ENCODE measurements around the gene NOP10.

DNA sequence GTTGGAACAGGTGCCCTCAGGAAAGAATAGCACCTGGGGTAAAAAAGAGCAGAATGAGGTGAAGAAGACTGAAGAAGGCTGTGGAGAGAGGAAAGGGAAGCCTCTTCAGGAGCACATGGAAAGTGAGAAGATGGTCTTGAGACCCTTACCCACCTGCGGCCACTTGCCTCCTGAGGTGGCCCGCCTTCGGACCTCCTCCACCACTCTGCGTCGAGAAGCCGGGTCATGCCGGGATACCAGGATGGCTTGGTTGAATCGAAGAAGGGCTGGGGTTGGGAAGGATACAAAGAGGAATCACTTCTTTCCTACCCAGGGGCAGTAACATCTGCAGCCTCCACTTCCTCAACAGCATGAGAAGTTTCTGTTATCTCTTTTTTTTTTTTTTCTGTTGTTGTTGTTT is 21.1 kb upstream of the NOP10 start:
- TF ChIP-seq, protein P1, sequence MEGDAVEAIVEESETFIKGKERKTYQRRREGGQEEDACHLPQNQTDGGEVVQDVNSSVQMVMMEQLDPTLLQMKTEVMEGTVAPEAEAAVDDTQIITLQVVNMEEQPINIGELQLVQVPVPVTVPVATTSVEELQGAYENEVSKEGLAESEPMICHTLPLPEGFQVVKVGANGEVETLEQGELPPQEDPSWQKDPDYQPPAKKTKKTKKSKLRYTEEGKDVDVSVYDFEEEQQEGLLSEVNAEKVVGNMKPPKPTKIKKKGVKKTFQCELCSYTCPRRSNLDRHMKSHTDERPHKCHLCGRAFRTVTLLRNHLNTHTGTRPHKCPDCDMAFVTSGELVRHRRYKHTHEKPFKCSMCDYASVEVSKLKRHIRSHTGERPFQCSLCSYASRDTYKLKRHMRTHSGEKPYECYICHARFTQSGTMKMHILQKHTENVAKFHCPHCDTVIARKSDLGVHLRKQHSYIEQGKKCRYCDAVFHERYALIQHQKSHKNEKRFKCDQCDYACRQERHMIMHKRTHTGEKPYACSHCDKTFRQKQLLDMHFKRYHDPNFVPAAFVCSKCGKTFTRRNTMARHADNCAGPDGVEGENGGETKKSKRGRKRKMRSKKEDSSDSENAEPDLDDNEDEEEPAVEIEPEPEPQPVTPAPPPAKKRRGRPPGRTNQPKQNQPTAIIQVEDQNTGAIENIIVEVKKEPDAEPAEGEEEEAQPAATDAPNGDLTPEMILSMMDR (IDR thresholded peaks at IDR 0.05): no peak
- no peak for TF ChIP-seq POLR2A (IDR thresholded peaks at IDR 0.05)

Data from heart left ventricle (tissue), 13 donors.